NCI-H2171 treated with DMSO at 0.1 percent for 48 hours (cell line): ENCODE data around the gene FREM1.

Source experiments
- DNase-seq: peaks from one replicate; lab custom pipeline; 2025; lab: John Stamatoyannopoulos, UW

Gene FREM1

GRCh38 chr9:14822666-14823065 lies 87.6 kb downstream of the FREM1 start:
- no peak for DNase-seq

- DNase-seq, result no peak
Measured at GRCh38 chr9:14819183-14819582, 91.0 kb downstream of the FREM1 start.

GRCh38 chr9:14814249-14814628 lies 96.0 kb downstream of the FREM1 start:
- DNase-seq, result no peak

- no peak for DNase-seq
Measured at GRCh38 chr9:14813336-14814248, 96.6 kb downstream of the FREM1 start.

- DNase-seq, result no peak
Measured at GRCh38 chr9:14812806-14813205, 97.4 kb downstream of the FREM1 start.

GRCh38 chr9:14811844-14812243 lies 98.4 kb downstream of the FREM1 start:
- DNase-seq, result no peak

- DNase-seq, result no peak
Measured at GRCh38 chr9:14806941-14807520, 103.2 kb downstream of the FREM1 start.

- DNase-seq, result no peak
Measured at GRCh38 chr9:14799030-14799429, 111.2 kb downstream of the FREM1 start.

- peak; percentile 58 for DNase-seq
Measured at GRCh38 chr9:14797435-14797834, 112.8 kb downstream of the FREM1 start.

- no peak for DNase-seq
Measured at GRCh38 chr9:14793389-14793788, 116.8 kb downstream of the FREM1 start.

GRCh38 chr9:14790628-14791027 lies 119.6 kb downstream of the FREM1 start:
- DNase-seq, result peak; percentile 12

GRCh38 chr9:14788846-14789245 lies 121.4 kb downstream of the FREM1 start:
- DNase-seq, result no peak

- no peak for DNase-seq
Measured at GRCh38 chr9:14783358-14783757, 126.9 kb downstream of the FREM1 start.

- DNase-seq, result peak; percentile 73
Measured at GRCh38 chr9:14782286-14783051, 127.8 kb downstream of the FREM1 start.

GRCh38 chr9:14780693-14781092 lies 129.5 kb downstream of the FREM1 start:
- no peak for DNase-seq

GRCh38 chr9:14780251-14780650 lies 130.0 kb downstream of the FREM1 start:
- DNase-seq, result peak; percentile 84

- DNase-seq, result peak; percentile 70
Measured at GRCh38 chr9:14779566-14780022, 130.6 kb downstream of the FREM1 start.

GRCh38 chr9:14778565-14778964 lies 131.7 kb downstream of the FREM1 start:
- no peak for DNase-seq

- DNase-seq, result no peak
Measured at GRCh38 chr9:14775917-14776316, 134.3 kb downstream of the FREM1 start.

GRCh38 chr9:14770592-14770991 lies 139.6 kb downstream of the FREM1 start:
- no peak for DNase-seq

- no peak for DNase-seq
Measured at GRCh38 chr9:14769230-14769571, 141.0 kb downstream of the FREM1 start.

GRCh38 chr9:14768405-14769229 lies 141.6 kb downstream of the FREM1 start:
- DNase-seq, result peak; percentile 42
